Neural cell (in vitro differentiated cells): ENCODE results near the gene BPGM. TPM values are rescaled to one million over a fixed set of nuclear protein-coding genes. Genes with fewer than 3 reads are reported as not detected.

ENCODE experiments used
- H2AFZ ChIP-seq: fragments of 200-600, 300-800 bp; sonication (generic), shearing (Covaris generic); 2 replicates; pipeline ENCODE4 v1.6.0; 2014; ENCODE audit warnings: low read depth, mild to moderate bottlenecking, antibody characterized with exemption, low read length, moderate library complexity
- H3F3A ChIP-seq: fragments of 200-600 bp; shearing (Covaris generic); 2 replicates; pipeline ENCODE4 v1.6.1; 2016; ENCODE audit warnings: mild to moderate bottlenecking, moderate library complexity, mixed read lengths, antibody characterized with exemption, low read length; ENCODE audit not compliant: insufficient read depth, poor library complexity, severe bottlenecking
- H3K27ac ChIP-seq: fragments of 200-600, 300-800 bp; sonication (generic), shearing (Covaris generic); 2 replicates; pipeline ENCODE4 v1.5.1; 2014; ENCODE audit warnings: mild to moderate bottlenecking, low read length, moderate library complexity
- H3K27me3 ChIP-seq: fragments of 300-800, 200-600 bp; sonication (generic), shearing (Covaris generic); 2 replicates; pipeline ENCODE4 v1.6.0; 2014; ENCODE audit warnings: mild to moderate bottlenecking, low read depth, low read length, moderate library complexity; ENCODE audit not compliant: insufficient read depth
- H3K36me3 ChIP-seq: fragments of 300-800, 200-600 bp; sonication (generic), shearing (Covaris generic); 2 replicates; pipeline ENCODE4 v1.5.1; 2014; ENCODE audit warnings: mild to moderate bottlenecking, antibody characterized with exemption, low read length, moderate library complexity; ENCODE audit not compliant: insufficient read depth
- H3K4me2 ChIP-seq: fragments of 300-800, 200-600 bp; sonication (generic), shearing (Covaris generic); 2 replicates; pipeline ENCODE4 v1.6.0; 2014; ENCODE audit warnings: mild to moderate bottlenecking, low read length
- H3K4me3 ChIP-seq: fragments of 300-800, 200-600 bp; sonication (generic), shearing (Covaris generic); 2 replicates; pipeline ENCODE4 v1.5.1; 2014; ENCODE audit warnings: mild to moderate bottlenecking, low read length, moderate library complexity
- H3K79me2 ChIP-seq: fragments of 200-600 bp; shearing (Covaris generic); replicated peaks from 2 replicates; pipeline ENCODE4 v1.6.0; 2014; ENCODE audit warnings: mild to moderate bottlenecking, low read length, moderate library complexity; ENCODE audit not compliant: insufficient read depth
- H3K9ac ChIP-seq: fragments of 300-800, 200-600 bp; sonication (generic), shearing (Covaris generic); 2 replicates; pipeline ENCODE4 v1.6.1; 2016; ENCODE audit warnings: mild to moderate bottlenecking, low read length, mixed read lengths
- H3K9me2 ChIP-seq: fragments of 200-600 bp; shearing (Covaris generic); 2 replicates; pipeline ENCODE4 v1.6.1; 2016; ENCODE audit warnings: mild to moderate bottlenecking, low read length, mixed read lengths; ENCODE audit not compliant: insufficient read depth
- H3K9me3 ChIP-seq: fragments of 200-600, 300-800 bp; sonication (generic), shearing (Covaris generic); 2 replicates; pipeline ENCODE4 v1.6.1; 2016; ENCODE audit warnings: mild to moderate bottlenecking, mixed run types, low read length, moderate library complexity, mixed read lengths
- H4K20me1 ChIP-seq: fragments of 200-600 bp; shearing (Covaris generic); 2 replicates; pipeline ENCODE4 v1.6.1; 2016; ENCODE audit warnings: mild to moderate bottlenecking, mixed run types; ENCODE audit not compliant: insufficient read depth
- EP300 ChIP-seq: fragments of 450-650 bp; conservative IDR thresholded peaks from 2 replicates; pipeline ENCODE4 v1.6.1; 2014; ENCODE audit warnings: antibody characterized with exemption, mild to moderate bottlenecking, moderate library complexity; ENCODE audit not compliant: poor library complexity, severe bottlenecking
- EZH2 ChIP-seq: fragments of 200-600, 300-800 bp; shearing (Covaris generic), sonication (generic); IDR thresholded peaks from 2 replicates; pipeline ENCODE4 v1.6.1; 2014; ENCODE audit warnings: antibody characterized with exemption, low read length, borderline replicate concordance, mild to moderate bottlenecking; ENCODE audit not compliant: insufficient read depth, poor library complexity, severe bottlenecking
- MXI1 ChIP-seq: fragments of 450-650 bp; conservative IDR thresholded peaks from 2 replicates; pipeline ENCODE4 v1.6.1; 2014; ENCODE audit warnings: antibody characterized with exemption, mild to moderate bottlenecking; ENCODE audit not compliant: poor library complexity, severe bottlenecking
- POLR2AphosphoS5 ChIP-seq: IDR thresholded peaks from 2 replicates; pipeline ENCODE4 v1.6.1; 2012
- RAD21 ChIP-seq: fragments of 450-650 bp; conservative IDR thresholded peaks from 2 replicates; pipeline ENCODE4 v1.6.1; 2014; ENCODE audit warnings: antibody characterized with exemption, mild to moderate bottlenecking, moderate library complexity
- SMC3 ChIP-seq: fragments of 450-650 bp; conservative IDR thresholded peaks from 2 replicates; pipeline ENCODE4 v1.6.1; 2014; ENCODE audit warnings: antibody characterized with exemption, mild to moderate bottlenecking, moderate library complexity; ENCODE audit not compliant: poor library complexity
- TAF1 ChIP-seq: IDR thresholded peaks from 2 replicates; pipeline ENCODE4 v1.6.1; 2012; ENCODE audit warnings: low read depth
- polyA plus RNA-seq: library from polyadenylated mRNA; depleted of rRNA; stranded (reverse); fragments of >200 nt; gene quantifications from 2 replicates; pipeline ENCODE4 v1.2.3, GENCODE V29; 2014
- TF ChIP-seq, protein P1 (sequence below): IDR thresholded peaks from 2 replicates; pipeline ENCODE4 v1.6.1; 2012; ENCODE audit warnings: borderline replicate concordance
- TF ChIP-seq, protein P2 (sequence below): fragments of 450-650 bp; IDR thresholded peaks from 2 replicates; pipeline ENCODE4 v1.5.1; 2014; ENCODE audit warnings: antibody characterized with exemption, mild to moderate bottlenecking, moderate library complexity; ENCODE audit not compliant: poor library complexity, severe bottlenecking

Gene BPGM
- polyA plus RNA-seq, 1 donor from 2014 or later, result 57.4 TPM

DNA sequence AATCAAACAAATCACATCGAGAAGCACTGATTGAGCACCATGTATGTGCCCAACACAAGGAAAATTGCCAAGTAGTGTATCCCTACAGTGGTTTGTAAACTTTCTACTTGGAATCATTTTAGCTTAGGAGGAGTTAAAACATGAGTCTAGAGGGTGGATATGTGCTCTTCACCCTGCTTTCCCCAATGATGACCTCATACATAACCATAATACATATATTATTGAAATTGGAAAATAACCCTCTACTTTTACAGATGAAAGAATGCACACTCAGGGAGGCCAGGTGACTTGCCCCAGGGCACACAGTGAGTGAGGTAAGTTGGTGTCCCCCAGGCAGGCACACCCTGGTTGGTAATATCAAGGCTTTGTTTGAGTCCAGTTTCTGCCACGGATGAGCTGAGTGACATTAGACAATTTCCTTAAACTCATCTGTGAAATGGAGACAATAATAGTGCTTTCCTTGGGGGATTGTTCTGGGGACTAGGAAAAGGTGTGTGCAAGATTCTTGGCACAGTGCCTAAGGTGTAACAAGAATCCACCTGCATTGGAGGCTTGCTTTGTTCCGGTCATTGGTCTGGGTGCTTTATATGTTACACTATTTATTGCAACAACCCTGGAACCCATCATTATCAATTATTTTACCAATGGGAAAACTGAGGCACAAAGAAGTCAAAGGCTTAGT, 50.7 kb downstream of the BPGM start:
- H3K9ac ChIP-seq, result no peak overlapping the region
- no peaks in the 10 kb centered on the region for H3K9me2 ChIP-seq
- no peaks in the 10 kb centered on the region for H3K79me2 ChIP-seq
- no peaks in the 10 kb centered on the region for H3F3A ChIP-seq
- TF ChIP-seq EP300 (no peak), SMC3 (no peak), MXI1 (no peak), EZH2 (no peak)
- no peaks in the 10 kb centered on the region for H3K27me3 ChIP-seq
- H3K27ac ChIP-seq, result no peak overlapping the region
- H4K20me1 ChIP-seq, result no peaks in the 10 kb centered on the region
- H3K4me3 ChIP-seq, result no peak overlapping the region
- H2AFZ ChIP-seq, result no peak overlapping the region
- H3K36me3 ChIP-seq, result no peaks in the 10 kb centered on the region
- H3K9me3 ChIP-seq, result no peaks in the 10 kb centered on the region
- H3K4me2 ChIP-seq, result no peak overlapping the region

DNA sequence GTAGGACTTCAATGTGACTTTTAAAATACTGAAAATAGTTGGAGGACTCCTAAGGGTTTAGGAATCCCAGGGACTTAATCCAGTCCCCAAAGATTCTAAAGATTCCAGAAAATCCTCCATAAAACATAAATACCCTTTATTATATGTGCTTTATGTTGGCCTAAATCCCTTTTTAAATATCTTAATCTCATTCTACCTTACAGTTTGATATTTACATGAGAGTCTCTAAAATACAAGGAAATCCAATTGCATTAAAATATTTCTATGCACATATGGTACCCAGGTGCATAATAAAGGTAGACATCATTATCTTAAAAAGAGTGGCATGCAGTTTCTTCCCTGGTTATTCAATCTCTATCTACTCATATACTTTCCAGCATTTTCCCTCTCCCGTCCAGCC, 51.8 kb downstream of the BPGM start:
- no peaks in the 10 kb centered on the region for H4K20me1 ChIP-seq
- H3F3A ChIP-seq, result no peaks in the 10 kb centered on the region
- no peaks in the 10 kb centered on the region for H3K79me2 ChIP-seq
- H3K9ac ChIP-seq, result no peak overlapping the region
- H3K9me2 ChIP-seq, result no peaks in the 10 kb centered on the region
- no peaks in the 10 kb centered on the region for H3K36me3 ChIP-seq
- TF ChIP-seq, protein P1, sequence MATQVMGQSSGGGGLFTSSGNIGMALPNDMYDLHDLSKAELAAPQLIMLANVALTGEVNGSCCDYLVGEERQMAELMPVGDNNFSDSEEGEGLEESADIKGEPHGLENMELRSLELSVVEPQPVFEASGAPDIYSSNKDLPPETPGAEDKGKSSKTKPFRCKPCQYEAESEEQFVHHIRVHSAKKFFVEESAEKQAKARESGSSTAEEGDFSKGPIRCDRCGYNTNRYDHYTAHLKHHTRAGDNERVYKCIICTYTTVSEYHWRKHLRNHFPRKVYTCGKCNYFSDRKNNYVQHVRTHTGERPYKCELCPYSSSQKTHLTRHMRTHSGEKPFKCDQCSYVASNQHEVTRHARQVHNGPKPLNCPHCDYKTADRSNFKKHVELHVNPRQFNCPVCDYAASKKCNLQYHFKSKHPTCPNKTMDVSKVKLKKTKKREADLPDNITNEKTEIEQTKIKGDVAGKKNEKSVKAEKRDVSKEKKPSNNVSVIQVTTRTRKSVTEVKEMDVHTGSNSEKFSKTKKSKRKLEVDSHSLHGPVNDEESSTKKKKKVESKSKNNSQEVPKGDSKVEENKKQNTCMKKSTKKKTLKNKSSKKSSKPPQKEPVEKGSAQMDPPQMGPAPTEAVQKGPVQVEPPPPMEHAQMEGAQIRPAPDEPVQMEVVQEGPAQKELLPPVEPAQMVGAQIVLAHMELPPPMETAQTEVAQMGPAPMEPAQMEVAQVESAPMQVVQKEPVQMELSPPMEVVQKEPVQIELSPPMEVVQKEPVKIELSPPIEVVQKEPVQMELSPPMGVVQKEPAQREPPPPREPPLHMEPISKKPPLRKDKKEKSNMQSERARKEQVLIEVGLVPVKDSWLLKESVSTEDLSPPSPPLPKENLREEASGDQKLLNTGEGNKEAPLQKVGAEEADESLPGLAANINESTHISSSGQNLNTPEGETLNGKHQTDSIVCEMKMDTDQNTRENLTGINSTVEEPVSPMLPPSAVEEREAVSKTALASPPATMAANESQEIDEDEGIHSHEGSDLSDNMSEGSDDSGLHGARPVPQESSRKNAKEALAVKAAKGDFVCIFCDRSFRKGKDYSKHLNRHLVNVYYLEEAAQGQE, result no peak
- TF ChIP-seq EP300 (no peak), MXI1 (no peak), RAD21 (no peak), TAF1 (no peak), POLR2AphosphoS5 (no peak), SMC3 (no peak), EZH2 (no peak)
- TF ChIP-seq, protein P2, sequence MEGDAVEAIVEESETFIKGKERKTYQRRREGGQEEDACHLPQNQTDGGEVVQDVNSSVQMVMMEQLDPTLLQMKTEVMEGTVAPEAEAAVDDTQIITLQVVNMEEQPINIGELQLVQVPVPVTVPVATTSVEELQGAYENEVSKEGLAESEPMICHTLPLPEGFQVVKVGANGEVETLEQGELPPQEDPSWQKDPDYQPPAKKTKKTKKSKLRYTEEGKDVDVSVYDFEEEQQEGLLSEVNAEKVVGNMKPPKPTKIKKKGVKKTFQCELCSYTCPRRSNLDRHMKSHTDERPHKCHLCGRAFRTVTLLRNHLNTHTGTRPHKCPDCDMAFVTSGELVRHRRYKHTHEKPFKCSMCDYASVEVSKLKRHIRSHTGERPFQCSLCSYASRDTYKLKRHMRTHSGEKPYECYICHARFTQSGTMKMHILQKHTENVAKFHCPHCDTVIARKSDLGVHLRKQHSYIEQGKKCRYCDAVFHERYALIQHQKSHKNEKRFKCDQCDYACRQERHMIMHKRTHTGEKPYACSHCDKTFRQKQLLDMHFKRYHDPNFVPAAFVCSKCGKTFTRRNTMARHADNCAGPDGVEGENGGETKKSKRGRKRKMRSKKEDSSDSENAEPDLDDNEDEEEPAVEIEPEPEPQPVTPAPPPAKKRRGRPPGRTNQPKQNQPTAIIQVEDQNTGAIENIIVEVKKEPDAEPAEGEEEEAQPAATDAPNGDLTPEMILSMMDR, result no peak
- H3K27ac ChIP-seq, result no peak overlapping the region
- no peaks in the 10 kb centered on the region for H3K27me3 ChIP-seq
- no peak overlapping the region for H3K4me2 ChIP-seq
- no peak overlapping the region for H3K4me3 ChIP-seq
- H2AFZ ChIP-seq, result no peak overlapping the region
- H3K9me3 ChIP-seq, result no peaks in the 10 kb centered on the region
